ENCODE measurements around the gene GHR.

Gene GHR

GRCh38 chr5:42612750-42613366 lies 189.6 kb downstream of the GHR start:
- no peak for DNase-seq

GRCh38 chr5:42614509-42614908 lies 191.3 kb downstream of the GHR start:
- DNase-seq = no peak

GRCh38 chr5:42620579-42621216 lies 197.5 kb downstream of the GHR start:
- DNase-seq = no peak

- no peak for DNase-seq
These were observed 198.0 kb downstream of the GHR start for GRCh38 chr5:42621242-42621641.

GRCh38 chr5:42621662-42622061 lies 198.4 kb downstream of the GHR start:
- DNase-seq = no peak

GRCh38 chr5:42624912-42625311 lies 201.7 kb downstream of the GHR start:
- no peak for DNase-seq

DNA sequence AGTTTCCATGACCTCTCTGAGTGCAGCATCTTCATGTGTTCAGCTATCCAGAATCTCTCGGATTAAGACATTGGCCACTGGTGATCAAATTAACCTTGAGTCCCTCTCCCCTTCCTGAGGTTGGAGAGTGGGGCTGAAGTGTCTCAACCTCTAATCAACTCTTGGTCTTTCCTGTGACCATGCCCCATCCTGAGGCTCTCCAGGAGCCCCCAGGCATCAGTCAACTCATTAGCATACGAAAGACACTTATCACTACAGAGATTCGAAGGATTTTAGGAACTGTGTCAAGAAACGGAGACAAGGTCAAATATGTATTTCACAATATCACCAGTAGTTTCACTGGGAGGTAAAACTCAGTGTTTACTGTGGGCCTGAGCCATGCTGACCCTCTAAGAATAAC lies 203.2 kb downstream of the GHR start:
- DNase-seq = no peak

- no peak for DNase-seq
These were observed 205.6 kb downstream of the GHR start for GRCh38 chr5:42628821-42629220.

- DNase-seq = no peak
These were observed 206.0 kb downstream of the GHR start for GRCh38 chr5:42629284-42629683.

GRCh38 chr5:42631241-42631640 lies 208.0 kb downstream of the GHR start:
- DNase-seq = no peak

GRCh38 chr5:42632354-42632900 lies 209.2 kb downstream of the GHR start:
- no peak for DNase-seq

- no peak for DNase-seq
These were observed 211.3 kb downstream of the GHR start for GRCh38 chr5:42634575-42634974.

GRCh38 chr5:42636425-42636824 lies 213.2 kb downstream of the GHR start:
- DNase-seq = no peak

DNA sequence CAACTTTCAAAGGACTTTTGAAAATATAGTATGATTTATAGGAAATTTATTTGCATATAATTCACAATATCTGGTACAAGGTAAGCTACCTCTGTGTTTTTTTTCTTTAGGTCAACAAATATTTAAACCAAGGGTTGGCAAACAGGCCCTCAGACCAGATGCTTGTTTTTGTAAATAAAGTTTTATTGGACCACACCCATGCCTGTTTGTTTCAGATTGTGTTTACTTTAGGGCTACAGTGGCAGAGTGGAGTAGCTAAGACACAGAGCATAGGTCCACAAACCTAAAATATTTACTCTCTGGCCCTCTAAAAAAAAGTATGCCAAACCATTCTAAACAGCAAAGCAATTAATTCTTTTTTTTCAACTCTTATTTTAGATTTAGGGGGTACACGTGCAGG lies 213.7 kb downstream of the GHR start:
- no peak for DNase-seq

DNA sequence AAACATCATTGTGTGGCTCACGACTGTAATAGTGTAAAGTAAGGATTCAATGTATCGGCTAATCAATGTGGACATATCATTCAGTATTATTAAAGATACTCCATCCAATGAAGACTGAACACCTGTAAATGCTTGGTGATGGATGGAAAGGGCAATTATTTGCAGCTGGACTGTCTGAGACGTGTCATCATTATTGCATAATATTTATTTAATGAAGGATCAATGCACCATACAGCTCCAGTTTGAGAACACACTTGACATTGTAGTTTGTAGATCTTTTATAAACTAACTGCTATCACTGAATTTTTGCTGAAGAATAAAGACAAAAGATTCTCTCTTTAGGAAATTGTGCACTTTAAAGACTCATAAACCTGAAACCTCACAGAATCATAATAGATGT lies 215.7 kb downstream of the GHR start:
- no peak for DNase-seq

DNA sequence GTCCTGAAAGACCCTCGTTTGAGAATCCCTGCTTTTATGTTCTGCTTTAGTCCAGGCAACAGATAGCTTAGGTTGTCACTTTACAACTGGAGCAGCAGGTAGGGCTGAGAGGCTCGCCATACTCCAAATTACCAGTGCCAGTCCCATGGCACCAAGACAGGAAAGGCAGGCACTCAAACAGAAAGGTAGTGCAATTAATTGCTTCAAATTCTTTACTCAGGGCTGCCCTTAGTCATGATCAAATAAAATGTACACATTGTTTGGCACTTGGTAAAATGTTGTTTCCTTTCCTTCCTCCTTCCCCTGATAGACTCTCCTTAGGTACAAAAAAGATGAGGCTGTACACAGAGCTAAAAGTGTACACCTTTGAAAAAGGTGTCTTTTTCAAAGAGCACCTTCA lies 217.6 kb downstream of the GHR start:
- DNase-seq = no peak

DNA sequence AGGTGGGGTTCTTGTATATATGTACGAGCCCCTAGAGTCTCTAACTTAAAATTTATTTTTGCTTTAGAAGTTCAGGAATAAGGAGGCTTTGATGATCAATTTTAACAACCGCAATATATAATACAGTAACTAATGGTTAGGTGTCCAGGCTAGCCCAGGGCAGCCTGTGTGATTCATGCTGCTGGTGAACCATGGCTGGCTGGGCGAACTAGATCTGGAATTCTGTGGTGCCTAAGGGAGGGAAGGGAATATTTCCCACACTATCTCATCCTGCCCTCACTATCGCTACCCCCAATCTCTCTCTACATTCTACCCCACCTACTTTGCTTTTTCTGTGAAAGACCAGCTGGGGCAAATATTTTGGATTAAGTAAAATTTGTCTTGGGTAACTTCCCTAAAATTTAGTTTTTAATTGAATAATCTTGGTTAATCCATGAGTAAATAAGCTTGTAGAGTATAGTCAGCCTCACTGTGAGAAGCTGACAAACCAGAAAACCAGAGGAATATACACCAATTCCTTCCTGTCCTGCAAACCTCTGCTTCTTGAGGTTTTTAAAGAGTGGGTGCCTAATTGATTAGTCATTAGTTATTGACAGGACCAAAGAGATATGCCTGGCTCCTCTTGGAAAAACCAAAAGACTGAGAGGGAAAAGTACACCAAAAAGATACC lies 218.2 kb downstream of the GHR start:
- peak; percentile 82 for DNase-seq

GRCh38 chr5:42642006-42642405 lies 218.8 kb downstream of the GHR start:
- DNase-seq = no peak

DNA sequence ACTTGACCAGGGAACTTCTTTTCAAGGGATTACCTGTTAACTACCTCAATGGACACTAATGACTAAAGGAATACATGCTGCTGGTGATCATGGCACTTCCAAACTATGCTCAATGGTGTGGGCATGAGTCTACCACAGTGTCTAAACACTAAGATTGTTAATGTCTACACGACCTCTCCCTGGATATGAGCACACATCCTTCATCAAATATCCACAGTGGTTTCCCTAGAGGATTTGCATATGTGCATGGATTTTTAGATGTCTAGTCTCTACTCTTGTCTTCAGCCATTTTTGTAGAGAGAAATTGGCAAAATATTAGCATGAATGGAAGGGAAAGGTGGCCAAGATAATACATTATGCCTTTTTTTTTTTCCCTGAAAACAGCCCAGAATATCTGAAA lies 220.1 kb downstream of the GHR start:
- DNase-seq = no peak

- no peak for DNase-seq
These were observed 221.9 kb downstream of the GHR start for GRCh38 chr5:42645138-42645537.

DNA sequence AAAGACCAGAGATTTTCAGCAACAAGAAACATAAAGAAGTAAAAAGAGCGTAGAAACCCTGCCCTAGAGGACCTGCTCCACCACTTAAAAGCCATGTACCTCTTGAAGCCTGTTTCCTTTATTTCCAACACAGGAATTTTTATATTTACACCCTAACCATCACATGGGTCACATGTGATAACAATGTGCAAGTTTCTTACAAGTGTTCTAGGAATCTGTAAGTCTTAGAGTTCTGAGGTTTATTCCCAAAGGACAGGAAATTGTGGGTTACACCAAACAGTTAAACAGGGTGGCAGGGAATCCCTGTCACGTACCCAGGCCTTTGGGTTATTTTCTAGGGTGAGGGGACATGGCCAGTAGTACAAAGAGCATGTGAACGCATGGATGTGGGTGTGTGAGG lies 224.8 kb downstream of the GHR start:
- no peak for DNase-seq

DNA sequence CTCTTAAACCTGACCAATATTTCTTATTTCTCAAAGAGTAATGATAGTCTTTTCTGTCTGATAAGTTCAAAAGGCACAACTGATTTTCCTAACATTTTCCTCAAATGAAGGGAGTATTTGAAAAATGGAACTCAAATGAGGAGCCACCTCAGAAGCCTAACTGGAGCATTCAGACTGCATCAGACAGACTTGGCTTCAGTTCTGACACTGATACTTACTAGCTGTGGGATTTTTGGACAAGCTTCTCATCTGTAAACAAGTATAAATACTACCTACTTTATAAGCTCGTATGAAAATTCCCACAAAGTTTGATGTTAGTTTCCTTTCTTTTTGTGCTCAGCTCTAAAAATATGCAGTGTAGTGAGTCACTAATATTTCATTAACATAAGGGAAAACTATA lies 225.7 kb downstream of the GHR start:
- DNase-seq = no peak

DNA sequence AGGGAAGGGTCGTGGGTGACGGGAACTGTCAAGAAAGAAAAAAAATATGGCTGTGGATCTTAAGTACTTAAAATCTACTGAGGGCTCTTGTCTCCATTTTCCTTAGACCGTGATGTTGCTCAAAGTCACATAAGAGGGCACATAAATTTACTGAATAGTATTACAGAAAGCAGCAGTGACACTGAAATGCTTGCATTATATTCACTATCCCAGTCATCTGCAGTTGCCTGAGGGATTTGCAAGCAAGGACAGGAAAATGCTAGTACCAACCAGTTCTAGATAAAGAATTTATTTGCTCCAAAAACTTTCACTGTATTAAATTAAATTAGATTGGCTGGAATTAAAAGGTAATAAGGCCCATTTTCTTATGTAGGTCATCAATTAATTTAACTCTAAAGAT lies 226.8 kb downstream of the GHR start:
- no peak for DNase-seq

DNA sequence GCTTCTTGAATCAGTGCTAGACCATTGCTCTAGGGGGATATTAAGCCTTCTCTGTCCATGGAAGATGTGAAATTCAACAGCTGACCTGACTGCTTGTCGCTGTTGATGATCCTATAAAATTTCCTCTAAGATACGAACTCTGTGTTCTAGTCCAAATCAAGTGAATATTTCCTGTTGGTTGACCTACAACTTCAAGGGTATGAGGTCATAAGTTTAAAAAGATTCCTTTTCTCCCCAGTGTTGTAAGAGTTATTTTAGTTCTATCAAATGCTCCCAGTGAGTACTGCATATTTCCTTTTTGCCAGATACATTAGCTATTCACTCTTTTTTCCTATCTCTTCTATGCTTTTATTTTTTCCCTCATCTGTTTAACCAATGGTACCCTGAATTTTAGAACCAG lies 230.5 kb downstream of the GHR start:
- DNase-seq = no peak

Data from islet precursor cell (in vitro differentiated cells).